Loucy (cell line): ENCODE results near the gene LRRC4C.

Source experiments
- CTCF ChIP-seq: fragments of 200-600 bp; sonication (generic); conservative IDR thresholded peaks from 2 replicates; pipeline ENCODE4 v1.5.1; 2014; ENCODE audit warnings: mild to moderate bottlenecking, antibody characterized with exemption, low read length
- EZH2phosphoT487 ChIP-seq: fragments of 200-600 bp; IDR thresholded peaks from 2 replicates; pipeline ENCODE4 v1.6.1; 2018; ENCODE audit warnings: antibody characterized with exemption, mild to moderate bottlenecking, moderate library complexity, borderline replicate concordance

DNA sequence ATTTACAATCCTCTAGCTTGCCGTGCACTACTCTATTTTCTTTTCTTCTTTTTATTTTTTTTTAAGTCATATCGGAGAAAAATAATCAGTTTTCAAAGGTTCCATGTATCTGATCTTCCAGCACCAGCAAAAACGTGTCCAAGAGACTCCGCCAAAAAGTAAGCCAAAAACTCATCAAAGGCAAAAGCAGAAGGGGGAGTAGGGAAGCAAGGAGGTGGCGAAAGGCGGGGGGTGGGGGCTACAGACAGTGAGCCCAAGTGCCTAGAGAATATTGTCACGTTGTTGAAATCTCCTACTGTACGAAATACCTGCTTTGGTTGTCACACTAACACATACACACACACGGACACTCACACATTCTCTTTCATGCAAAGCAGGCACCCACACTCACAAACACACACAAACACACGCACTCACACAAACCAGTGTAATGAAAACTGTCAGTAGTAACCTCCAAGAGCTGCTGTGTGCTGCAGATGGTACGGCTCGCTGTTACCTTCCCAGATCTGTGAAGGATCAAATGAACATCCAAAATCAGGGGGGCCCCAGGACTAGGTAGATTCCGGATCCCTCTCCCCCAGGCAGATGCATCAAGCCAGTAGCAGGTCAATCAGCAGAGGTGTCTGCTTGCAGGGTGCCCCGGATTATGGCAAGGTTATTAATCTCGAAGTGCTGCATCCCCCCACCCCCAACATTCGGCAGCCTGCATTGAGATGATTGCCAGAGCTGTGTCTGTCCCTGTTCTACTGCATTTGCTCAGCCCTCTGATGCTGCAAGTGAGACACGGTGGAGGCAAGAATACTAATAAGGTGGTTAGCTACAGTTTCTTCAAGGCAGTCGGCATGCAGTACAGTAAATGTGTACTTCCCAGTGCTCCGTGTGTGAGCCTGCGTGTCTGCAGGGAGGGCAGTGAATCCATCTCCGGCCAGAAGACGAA is at the start of gene LRRC4C:
- TF ChIP-seq CTCF (no peak), EZH2phosphoT487 (no peak)
